MM.1S (cell line): ENCODE data around the gene XRCC4.

ENCODE experiments used
- DNase-seq: peaks from one replicate; pipeline ENCODE4 v3.0.0-alpha.2; 2015
- H2AFZ ChIP-seq: fragments of 300-600 bp; sonication (generic); 2 replicates; pipeline ENCODE4 v1.6.0; 2016; ENCODE audit warnings: antibody characterized with exemption, low read length
- H3F3A ChIP-seq: fragments of 300-600 bp; sonication (generic); 2 replicates; pipeline ENCODE4 v1.6.1; 2016; ENCODE audit warnings: mild to moderate bottlenecking, antibody characterized with exemption, low read length, moderate library complexity, mixed read lengths; ENCODE audit not compliant: insufficient read depth
- H3K27ac ChIP-seq: fragments of 300-600 bp; sonication (generic); 2 replicates; pipeline ENCODE4 v1.5.1; 2016; ENCODE audit warnings: mild to moderate bottlenecking, low read length
- H3K27me3 ChIP-seq: fragments of 300-600 bp; sonication (generic); replicated peaks from 2 replicates; pipeline ENCODE4 v1.6.0; 2016; ENCODE audit warnings: low read length; ENCODE audit not compliant: insufficient read depth
- H3K36me3 ChIP-seq: fragments of 300-600 bp; sonication (generic); replicated peaks from 2 replicates; pipeline ENCODE4 v1.6.1; 2016; ENCODE audit warnings: mild to moderate bottlenecking, low read length, mixed read lengths; ENCODE audit not compliant: insufficient read depth
- H3K4me1 ChIP-seq: fragments of 300-600 bp; sonication (generic); 2 replicates; pipeline ENCODE4 v1.6.1; 2016; ENCODE audit warnings: low read length, mixed read lengths
- H3K4me2 ChIP-seq: fragments of 300-600 bp; sonication (generic); 2 replicates; pipeline ENCODE4 v1.6.0; 2016; ENCODE audit warnings: low read depth, low read length
- H3K4me3 ChIP-seq: fragments of 300-600 bp; sonication (generic); 2 replicates; pipeline ENCODE4 v1.5.1; 2016; ENCODE audit warnings: low read length, mixed read lengths
- H3K79me2 ChIP-seq: fragments of 300-600 bp; sonication (generic); 2 replicates; pipeline ENCODE4 v1.6.1; 2016; ENCODE audit warnings: mixed run types, low read length, mixed read lengths
- H3K9ac ChIP-seq: fragments of 300-600 bp; sonication (generic); 2 replicates; pipeline ENCODE4 v1.6.1; 2016; ENCODE audit warnings: low read length, mixed read lengths
- H3K9me2 ChIP-seq: fragments of 300-600 bp; sonication (generic); replicated peaks from 2 replicates; pipeline ENCODE4 v1.6.1; 2016; ENCODE audit warnings: mild to moderate bottlenecking, low read length, mixed read lengths; ENCODE audit not compliant: insufficient read depth
- H3K9me3 ChIP-seq: fragments of 300-600 bp; sonication (generic); replicated peaks from 2 replicates; pipeline ENCODE4 v1.6.1; 2016; ENCODE audit warnings: mild to moderate bottlenecking, low read length, mixed read lengths; ENCODE audit not compliant: insufficient read depth
- H4K20me1 ChIP-seq: fragments of 300-600 bp; sonication (generic); 2 replicates; pipeline ENCODE4 v1.6.1; 2016; ENCODE audit warnings: mild to moderate bottlenecking, low read length, moderate library complexity, mixed read lengths; ENCODE audit not compliant: insufficient read depth
- EZH2 ChIP-seq: fragments of 300-600 bp; sonication (generic); optimal IDR thresholded peaks from 2 replicates; pipeline ENCODE3; 2017; ENCODE audit warnings: low read depth, mild to moderate bottlenecking, antibody characterized with exemption, low read length, mixed read lengths
- EZH2phosphoT487 ChIP-seq: fragments of 300-600 bp; sonication (generic); IDR thresholded peaks from 2 replicates; pipeline ENCODE4 v1.6.1; 2018; ENCODE audit warnings: antibody characterized with exemption, low read length
- TF ChIP-seq, protein P1 (sequence below): fragments of 300-600 bp; sonication (generic); IDR thresholded peaks from 2 replicates; pipeline ENCODE4 v1.5.1; 2016; ENCODE audit warnings: antibody characterized with exemption, low read length, mixed read lengths

The XRCC4 gene

DNA sequence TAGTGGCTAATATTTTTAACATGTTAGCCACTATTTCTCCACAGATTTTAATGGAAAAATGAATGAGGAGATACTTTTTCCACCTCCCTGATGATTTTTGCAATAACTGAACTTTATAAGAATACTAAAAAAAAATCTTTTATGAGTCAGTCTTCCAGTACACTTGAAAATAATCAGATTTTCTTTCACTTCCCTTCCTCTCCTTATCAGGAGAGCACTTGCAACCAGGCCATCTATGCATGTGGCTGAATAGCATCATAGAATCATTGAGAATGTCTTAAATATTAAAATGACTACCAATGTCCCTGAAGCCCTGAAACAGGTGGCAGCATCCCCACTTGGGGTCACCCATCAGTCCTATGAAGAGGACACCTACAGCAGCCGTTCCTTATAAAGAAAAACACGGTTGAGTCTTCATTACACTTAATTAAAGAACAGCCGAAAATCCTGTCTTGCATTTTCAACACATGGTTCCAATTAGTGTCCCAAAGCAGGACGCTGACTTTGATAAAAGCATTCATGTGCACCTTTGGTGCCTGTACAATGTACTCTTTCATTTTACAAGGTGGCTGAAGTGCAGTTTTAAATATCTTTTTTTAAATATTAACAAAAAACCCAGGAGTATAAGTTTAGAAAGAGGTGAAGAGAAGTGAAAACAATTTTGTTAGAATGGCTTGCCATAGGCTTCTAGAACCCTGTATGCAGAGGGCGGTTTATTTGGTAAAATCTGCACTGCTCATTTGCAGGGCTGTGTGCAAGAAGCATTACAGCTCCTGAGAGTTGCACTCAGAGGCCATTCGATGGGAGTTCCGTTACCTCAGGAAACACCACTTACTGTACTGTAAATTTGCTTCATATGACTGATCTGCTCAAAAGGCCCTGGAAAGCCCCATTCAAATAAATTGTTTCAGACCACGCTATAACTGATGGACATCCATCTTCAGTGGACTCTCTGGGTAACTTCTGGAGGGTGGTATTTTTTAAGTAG is 287.3 kb downstream of the XRCC4 start:
- DNase-seq: no peak
- H3K27me3 ChIP-seq: no peaks in the 10 kb centered on the region
- no peaks in the 10 kb centered on the region for H3K36me3 ChIP-seq
- no peaks in the 10 kb centered on the region for H3F3A ChIP-seq
- no peaks in the 10 kb centered on the region for H3K9me3 ChIP-seq
- H3K4me3 ChIP-seq: no peak overlapping the region
- no peak overlapping the region for H3K9ac ChIP-seq
- no peaks in the 10 kb centered on the region for H4K20me1 ChIP-seq
- H3K79me2 ChIP-seq: no peaks in the 10 kb centered on the region
- TF ChIP-seq EZH2phosphoT487: no peak
- TF ChIP-seq, protein P1, sequence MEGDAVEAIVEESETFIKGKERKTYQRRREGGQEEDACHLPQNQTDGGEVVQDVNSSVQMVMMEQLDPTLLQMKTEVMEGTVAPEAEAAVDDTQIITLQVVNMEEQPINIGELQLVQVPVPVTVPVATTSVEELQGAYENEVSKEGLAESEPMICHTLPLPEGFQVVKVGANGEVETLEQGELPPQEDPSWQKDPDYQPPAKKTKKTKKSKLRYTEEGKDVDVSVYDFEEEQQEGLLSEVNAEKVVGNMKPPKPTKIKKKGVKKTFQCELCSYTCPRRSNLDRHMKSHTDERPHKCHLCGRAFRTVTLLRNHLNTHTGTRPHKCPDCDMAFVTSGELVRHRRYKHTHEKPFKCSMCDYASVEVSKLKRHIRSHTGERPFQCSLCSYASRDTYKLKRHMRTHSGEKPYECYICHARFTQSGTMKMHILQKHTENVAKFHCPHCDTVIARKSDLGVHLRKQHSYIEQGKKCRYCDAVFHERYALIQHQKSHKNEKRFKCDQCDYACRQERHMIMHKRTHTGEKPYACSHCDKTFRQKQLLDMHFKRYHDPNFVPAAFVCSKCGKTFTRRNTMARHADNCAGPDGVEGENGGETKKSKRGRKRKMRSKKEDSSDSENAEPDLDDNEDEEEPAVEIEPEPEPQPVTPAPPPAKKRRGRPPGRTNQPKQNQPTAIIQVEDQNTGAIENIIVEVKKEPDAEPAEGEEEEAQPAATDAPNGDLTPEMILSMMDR: no peak
- no peak for TF ChIP-seq EZH2
- H3K27ac ChIP-seq: no peak overlapping the region
- H3K4me1 ChIP-seq: no peaks in the 10 kb centered on the region
- H3K9me2 ChIP-seq: no peaks in the 10 kb centered on the region
- no peak overlapping the region for H2AFZ ChIP-seq
- H3K4me2 ChIP-seq: no peak overlapping the region

DNA sequence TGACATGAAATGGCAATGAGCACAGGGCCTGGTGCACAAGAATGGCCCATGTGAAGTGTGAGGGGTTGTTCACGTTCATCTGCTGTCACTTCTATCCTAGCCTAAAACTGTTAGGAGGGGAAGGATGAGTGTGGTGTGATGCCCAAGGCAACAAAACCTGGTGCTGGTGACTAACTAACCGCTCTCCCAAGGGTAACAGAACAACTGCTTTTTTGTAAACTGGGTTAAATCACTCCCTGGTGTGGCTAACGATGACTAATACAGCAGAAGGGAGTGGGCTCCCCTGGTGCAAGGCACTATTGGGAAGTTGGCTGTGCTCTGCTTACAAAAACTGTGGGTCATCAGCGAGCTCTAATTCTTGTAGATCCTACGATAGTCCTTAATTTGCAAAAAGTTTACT is 291.0 kb downstream of the XRCC4 start:
- Histone ChIP-seq H3K4me2 (no peak overlapping the region), H2AFZ (no peak overlapping the region), H3K9me2 (no peaks in the 10 kb centered on the region), H3K4me1 (no peaks in the 10 kb centered on the region), H3K79me2 (no peaks in the 10 kb centered on the region), H4K20me1 (no peaks in the 10 kb centered on the region), H3K27ac (no peak overlapping the region), H3K9ac (no peak overlapping the region), H3K27me3 (no peaks in the 10 kb centered on the region), H3K4me3 (no peak overlapping the region), H3K9me3 (no peaks in the 10 kb centered on the region), H3F3A (no peaks in the 10 kb centered on the region), H3K36me3 (no peaks in the 10 kb centered on the region)
- no peak for TF ChIP-seq EZH2phosphoT487
- no peak for TF ChIP-seq EZH2
- TF ChIP-seq, protein P1: no peak
- no peak for DNase-seq

DNA sequence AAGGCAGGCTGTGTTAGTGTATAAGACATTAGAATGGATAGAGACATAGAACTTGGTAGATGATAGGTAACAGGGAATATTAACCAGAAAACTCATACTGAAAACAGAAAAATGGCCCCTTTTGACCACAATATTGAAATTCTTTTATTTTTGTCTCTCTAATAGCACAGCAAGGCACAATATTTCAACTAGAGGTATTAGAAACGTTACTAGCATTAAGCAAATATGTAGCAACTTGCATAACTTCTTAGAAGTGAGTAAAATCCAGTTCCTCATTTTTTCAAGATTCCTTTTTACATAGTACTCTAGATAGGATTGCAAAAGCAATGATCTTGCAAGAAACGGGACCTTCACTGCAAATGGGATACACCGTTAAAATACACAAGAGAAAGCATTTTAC is 291.5 kb downstream of the XRCC4 start:
- Histone ChIP-seq H2AFZ (no peak overlapping the region), H3K79me2 (no peaks in the 10 kb centered on the region), H3K4me3 (no peak overlapping the region), H3K9me3 (no peaks in the 10 kb centered on the region), H3K9ac (no peak overlapping the region), H4K20me1 (no peaks in the 10 kb centered on the region), H3K27me3 (no peaks in the 10 kb centered on the region), H3K4me1 (no peaks in the 10 kb centered on the region), H3K4me2 (no peak overlapping the region), H3F3A (no peaks in the 10 kb centered on the region), H3K36me3 (no peaks in the 10 kb centered on the region), H3K27ac (no peak overlapping the region), H3K9me2 (no peaks in the 10 kb centered on the region)
- no peak for TF ChIP-seq EZH2
- TF ChIP-seq, protein P1: no peak
- TF ChIP-seq EZH2phosphoT487: no peak
- DNase-seq: no peak
